ENCODE results near the gene CMKLR1. TPM values are rescaled to one million over a fixed set of nuclear protein-coding genes. Genes with fewer than 3 reads are reported as not detected.

CMKLR1 gene
- polyA plus RNA-seq, 3 donors from 2014 or later = 32.5 to 83.7 (median 49.6) TPM

- peak overlapping the region; percentile 86 to 97 (median 96) for H3K27ac Mint-ChIP-seq
- H3K4me3 Mint-ChIP-seq = peak overlapping the region; percentile 75 to 87 (median 86)
- DNase-seq = peak; percentile 68 to 71 (median 68)
- no peaks in the 10 kb centered on the region for H3K9me3 Mint-ChIP-seq
- peaks cover 0 to 1% (median 0%) of the 10 kb centered on the region in 3 donors for H3K27me3 Mint-ChIP-seq (ENCODE audit: low read depth in 3 of 3)
- H3K4me1 Mint-ChIP-seq = peaks cover 87 to 100% of the 10 kb centered on the region in 2 donors
- peaks cover 19 to 38% (median 32%) of the 10 kb centered on the region in 3 donors for H3K36me3 Mint-ChIP-seq
These were observed 25.3 kb downstream of the CMKLR1 start for GRCh38 chr12:108313606-108314351.

GRCh38 chr12:108313241-108313605, 25.9 kb downstream of the CMKLR1 start:
- peaks cover 89 to 100% of the 10 kb centered on the region in 2 donors for H3K4me1 Mint-ChIP-seq
- no peaks in the 10 kb centered on the region for H3K9me3 Mint-ChIP-seq

GRCh38 chr12:108312693-108313189, 26.4 kb downstream of the CMKLR1 start:
- Mint-ChIP-seq H3K36me3 (peaks cover 16 to 29% (median 25%) of the 10 kb centered on the region in 3 donors), H3K9me3 (no peaks in the 10 kb centered on the region), H3K4me3 (peak overlapping the region; percentile 50 to 87 (median 84)), H3K4me1 (peaks cover 92 to 100% of the 10 kb centered on the region in 2 donors), H3K27me3 (ENCODE audit: low read depth in 3 of 3) (peaks cover 0 to 1% (median 0%) of the 10 kb centered on the region in 3 donors), H3K27ac (peak overlapping the region; percentile 86 to 97 (median 96))
- no peak for DNase-seq

More at GRCh38 chr12:108313241-108313605, 25.9 kb downstream of the CMKLR1 start:
- Mint-ChIP-seq H3K4me3 (peak overlapping the region; percentile 75 to 87 (median 86)), H3K27ac (peak overlapping the region; percentile 86 to 97 (median 96)), H3K27me3 (ENCODE audit: low read depth in 3 of 3) (peaks cover 0 to 1% (median 0%) of the 10 kb centered on the region in 3 donors), H3K36me3 (peaks cover 19 to 34% (median 29%) of the 10 kb centered on the region in 3 donors)
- DNase-seq = no peak

DNA sequence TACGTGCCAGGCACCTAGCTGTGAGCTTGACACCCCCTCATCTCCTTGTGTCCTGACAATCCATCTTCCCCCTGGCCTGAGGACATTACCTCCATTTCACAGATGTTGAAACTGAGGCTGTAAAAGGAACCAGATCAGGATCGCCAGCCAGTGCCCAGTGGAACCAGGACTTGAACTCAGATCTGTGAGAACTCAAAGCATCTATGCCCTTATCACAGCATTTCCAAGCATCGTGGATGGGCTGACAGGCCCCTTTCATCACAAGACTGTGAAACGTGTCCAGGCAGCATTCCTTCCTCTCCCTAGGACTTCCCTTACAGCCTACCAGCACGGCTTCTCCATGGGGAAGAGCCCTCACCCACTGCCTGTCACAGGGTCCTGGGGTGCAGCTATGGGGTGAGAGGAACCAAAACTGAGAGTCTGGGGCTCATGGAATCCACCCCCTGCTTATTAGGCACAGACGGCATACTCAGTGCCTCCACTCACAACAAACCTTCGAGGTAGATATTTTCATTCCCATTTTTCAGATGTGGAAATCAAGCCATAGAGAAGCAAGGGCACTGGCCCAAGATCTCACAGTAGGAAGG, 26.9 kb downstream of the CMKLR1 start:
- Mint-ChIP-seq H3K27ac (peak overlapping the region; percentile 86 to 97 (median 96)), H3K36me3 (peaks cover 15 to 23% (median 19%) of the 10 kb centered on the region in 3 donors), H3K27me3 (ENCODE audit: low read depth in 3 of 3) (peaks cover 0 to 1% (median 0%) of the 10 kb centered on the region in 3 donors), H3K9me3 (no peaks in the 10 kb centered on the region), H3K4me1 (peaks cover 95 to 100% of the 10 kb centered on the region in 2 donors), H3K4me3 (peak overlapping the region; percentile 42 to 87 (median 64))
- DNase-seq = no peak

GRCh38 chr12:108311605-108312004, 27.5 kb downstream of the CMKLR1 start:
- Mint-ChIP-seq H3K4me3 (peak overlapping the region in 3 of 5 donors; percentile 64 to 87 (median 86)), H3K36me3 (peaks cover 15 to 23% (median 19%) of the 10 kb centered on the region in 3 donors), H3K4me1 (peaks cover 95 to 100% of the 10 kb centered on the region in 2 donors), H3K9me3 (no peaks in the 10 kb centered on the region), H3K27me3 (ENCODE audit: low read depth in 3 of 3) (peaks cover 0 to 3% (median 1%) of the 10 kb centered on the region in 3 donors), H3K27ac (peak overlapping the region; percentile 86 to 97 (median 96))
- DNase-seq = no peak

DNA sequence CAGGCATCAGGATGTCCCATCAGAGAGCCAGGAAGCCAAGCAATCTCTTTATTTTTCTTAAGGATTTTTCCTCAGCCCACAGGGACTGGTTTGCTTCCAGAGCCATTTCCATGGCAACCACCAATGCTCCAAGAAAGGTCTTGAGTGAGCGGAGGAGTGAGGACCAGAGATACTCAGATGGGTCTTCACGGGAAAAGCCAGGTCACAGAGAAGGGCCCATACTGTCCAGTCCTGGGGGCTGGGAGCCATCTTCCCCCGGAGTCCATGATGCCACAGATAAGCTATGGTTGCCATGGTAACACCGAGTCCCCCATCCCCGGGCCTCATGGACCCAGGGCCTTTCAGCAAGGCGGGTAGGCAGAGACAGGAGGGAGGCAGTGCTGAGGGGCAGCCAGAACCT, 28.6 kb downstream of the CMKLR1 start:
- H3K4me3 Mint-ChIP-seq = no peak overlapping the region
- H3K36me3 Mint-ChIP-seq = peaks cover 10 to 23% (median 13%) of the 10 kb centered on the region in 3 donors
- H3K9me3 Mint-ChIP-seq = no peaks in the 10 kb centered on the region
- peaks cover 95 to 100% of the 10 kb centered on the region in 2 donors for H3K4me1 Mint-ChIP-seq
- peaks cover 2 to 3% (median 3%) of the 10 kb centered on the region in 3 donors for H3K27me3 Mint-ChIP-seq (ENCODE audit: low read depth in 3 of 3)
- no peak for DNase-seq
- peak overlapping the region in 5 of 6 donors; percentile 79 to 97 (median 90) for H3K27ac Mint-ChIP-seq

GRCh38 chr12:108309674-108310312, 29.3 kb downstream of the CMKLR1 start:
- DNase-seq = no peak
- no peaks in the 10 kb centered on the region for H3K9me3 Mint-ChIP-seq
- peaks cover 95 to 100% of the 10 kb centered on the region in 2 donors for H3K4me1 Mint-ChIP-seq
- peak overlapping the region; percentile 25 to 97 (median 92) for H3K27ac Mint-ChIP-seq
- peaks cover 11 to 23% (median 13%) of the 10 kb centered on the region in 3 donors for H3K36me3 Mint-ChIP-seq
- peak overlapping the region in 2 of 5 donors; percentile 1 to 54 for H3K4me3 Mint-ChIP-seq
- peaks cover 2 to 3% (median 2%) of the 10 kb centered on the region in 3 donors for H3K27me3 Mint-ChIP-seq (ENCODE audit: low read depth in 3 of 3)

GRCh38 chr12:108308395-108309085, 30.6 kb downstream of the CMKLR1 start:
- Mint-ChIP-seq H3K4me1 (peaks cover 98 to 100% of the 10 kb centered on the region in 2 donors), H3K27ac (peak overlapping the region; percentile 76 to 98 (median 96)), H3K36me3 (peaks cover 17 to 19% (median 17%) of the 10 kb centered on the region in 3 donors), H3K4me3 (peak overlapping the region in 4 of 5 donors; percentile 48 to 89 (median 58)), H3K9me3 (no peaks in the 10 kb centered on the region), H3K27me3 (ENCODE audit: low read depth in 3 of 3) (peaks cover 2 to 4% (median 4%) of the 10 kb centered on the region in 3 donors)
- DNase-seq = no peak

DNA sequence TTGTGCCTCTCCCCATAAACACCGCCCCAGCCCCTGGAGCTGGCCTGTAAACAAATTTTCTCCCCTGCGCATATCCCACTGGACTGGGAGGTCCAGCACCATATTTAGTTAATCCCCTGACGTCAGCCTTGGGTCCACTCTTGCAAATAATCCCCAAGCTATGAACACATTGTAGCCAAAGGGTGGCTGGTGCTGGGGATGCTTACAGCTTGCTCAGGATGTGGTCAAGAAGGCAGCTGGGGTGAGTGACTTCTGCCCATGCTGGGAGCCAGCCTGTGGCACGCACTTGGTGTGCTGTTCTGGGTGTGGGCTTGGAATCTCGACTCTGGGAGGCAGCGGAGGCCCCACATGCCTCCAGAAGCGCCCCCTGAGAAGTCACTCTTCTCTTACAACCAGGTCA, 32.1 kb downstream of the CMKLR1 start:
- H3K4me3 Mint-ChIP-seq = peak overlapping the region; percentile 56 to 89 (median 75)
- peak overlapping the region; percentile 93 to 98 (median 97) for H3K27ac Mint-ChIP-seq
- peaks cover 98 to 100% of the 10 kb centered on the region in 2 donors for H3K4me1 Mint-ChIP-seq
- peaks cover 17 to 19% (median 17%) of the 10 kb centered on the region in 3 donors for H3K36me3 Mint-ChIP-seq
- no peaks in the 10 kb centered on the region for H3K9me3 Mint-ChIP-seq
- DNase-seq = peak; percentile 35 to 46 (median 42)
- peaks cover 2 to 5% (median 4%) of the 10 kb centered on the region in 3 donors for H3K27me3 Mint-ChIP-seq (ENCODE audit: low read depth in 3 of 3)

GRCh38 chr12:108306506-108306905, 32.6 kb downstream of the CMKLR1 start:
- peaks cover 15 to 24% (median 17%) of the 10 kb centered on the region in 3 donors for H3K36me3 Mint-ChIP-seq
- DNase-seq = no peak
- H3K9me3 Mint-ChIP-seq = no peaks in the 10 kb centered on the region
- peak overlapping the region; percentile 93 to 98 (median 97) for H3K27ac Mint-ChIP-seq
- H3K27me3 Mint-ChIP-seq (ENCODE audit: low read depth in 3 of 3) = peaks cover 4 to 10% (median 5%) of the 10 kb centered on the region in 3 donors
- H3K4me3 Mint-ChIP-seq = peak overlapping the region; percentile 56 to 89 (median 75)
- H3K4me1 Mint-ChIP-seq = peaks cover 98 to 100% of the 10 kb centered on the region in 2 donors

GRCh38 chr12:108305991-108306501, 33.1 kb downstream of the CMKLR1 start:
- Mint-ChIP-seq H3K4me1 (peaks cover 99 to 100% of the 10 kb centered on the region in 2 donors), H3K36me3 (peaks cover 15 to 24% (median 17%) of the 10 kb centered on the region in 3 donors), H3K9me3 (peaks cover 0 to 2% (median 0%) of the 10 kb centered on the region in 6 donors), H3K27ac (peak overlapping the region; percentile 93 to 98 (median 97)), H3K27me3 (ENCODE audit: low read depth in 3 of 3) (peaks cover 7 to 15% (median 9%) of the 10 kb centered on the region in 3 donors), H3K4me3 (peak overlapping the region; percentile 56 to 89 (median 75))
- peak; percentile 42 to 46 (median 45) for DNase-seq

DNA sequence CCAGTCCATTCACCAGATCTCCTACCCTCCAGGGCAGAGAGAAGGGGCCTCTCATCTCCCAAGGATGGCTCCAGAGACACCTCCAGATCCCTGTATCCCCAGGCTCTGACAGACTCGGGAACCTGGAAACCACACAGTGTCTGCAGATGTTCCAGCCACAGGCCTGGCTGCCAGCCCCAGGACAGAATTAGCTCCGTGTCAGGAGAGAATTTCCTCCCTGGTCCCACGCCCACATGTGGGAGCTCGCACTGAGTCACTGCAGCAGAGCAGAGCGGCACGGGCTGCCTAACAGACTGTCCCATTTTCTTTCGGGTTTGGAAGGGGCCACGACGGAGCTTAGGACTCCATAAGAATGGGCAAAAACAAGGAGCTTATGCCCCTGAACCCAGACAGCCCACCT, 33.6 kb downstream of the CMKLR1 start:
- H3K36me3 Mint-ChIP-seq = peaks cover 15 to 23% (median 17%) of the 10 kb centered on the region in 3 donors
- peaks cover 11 to 19% (median 13%) of the 10 kb centered on the region in 3 donors for H3K27me3 Mint-ChIP-seq (ENCODE audit: low read depth in 3 of 3)
- peak overlapping the region; percentile 93 to 98 (median 97) for H3K27ac Mint-ChIP-seq
- peaks cover 100% of the 10 kb centered on the region in 2 donors for H3K4me1 Mint-ChIP-seq
- no peak for DNase-seq
- peak overlapping the region; percentile 71 to 89 (median 76) for H3K4me3 Mint-ChIP-seq
- H3K9me3 Mint-ChIP-seq = peaks cover 0 to 2% (median 0%) of the 10 kb centered on the region in 6 donors
